ENCODE data around the gene LLGL1. TPM values are rescaled to one million over a fixed set of nuclear protein-coding genes. Genes with fewer than 3 reads are reported as not detected.

The LLGL1 gene
- polyA plus RNA-seq, 4 donors = 2.5 to 15.6 (median 6.2) TPM

- Histone ChIP-seq H3K4me1 (ENCODE audit: control insufficient read depth in 3 of 3, insufficient read depth in 2 of 3, low read depth in 1 of 3, low read length in 2 of 3) (no peaks in the 10 kb centered on the region), H3K9me3 (ENCODE audit: control insufficient read depth in 2 of 2, insufficient read depth in 1 of 2, low read depth in 1 of 2, low read length in 1 of 2) (no peaks in the 10 kb centered on the region), H3K27ac (ENCODE audit: low read depth in 1 of 3, low read length in 2 of 3) (no peak overlapping the region), H3K4me3 (ENCODE audit: low read depth in 1 of 3, low read length in 3 of 3) (no peak overlapping the region), H3K36me3 (ENCODE audit: control insufficient read depth in 3 of 3, insufficient read depth in 2 of 3, low read depth in 1 of 3, low read length in 3 of 3) (peaks cover 34 to 81% (median 37%) of the 10 kb centered on the region in 3 donors), H3K27me3 (ENCODE audit: control insufficient read depth in 3 of 3, insufficient read depth in 3 of 3, low read length in 3 of 3) (no peaks in the 10 kb centered on the region)
- no peak for FAIRE-seq
- DNase-seq = no peak
- WGBS, 3 donors = 59 to 70% (median 59%) methylated on average over 5 of the region's 5 CpGs
These were observed 55.4 kb downstream of the LLGL1 start for GRCh38 chr17:18280766-18281371.

- Histone ChIP-seq H3K27me3 (ENCODE audit: control insufficient read depth in 3 of 3, insufficient read depth in 3 of 3, low read length in 3 of 3) (no peaks in the 10 kb centered on the region), H3K27ac (ENCODE audit: low read depth in 1 of 3, low read length in 2 of 3) (no peak overlapping the region), H3K4me3 (ENCODE audit: low read depth in 1 of 3, low read length in 3 of 3) (no peak overlapping the region), H3K36me3 (ENCODE audit: control insufficient read depth in 3 of 3, insufficient read depth in 2 of 3, low read depth in 1 of 3, low read length in 3 of 3) (peaks cover 34 to 77% (median 34%) of the 10 kb centered on the region in 3 donors), H3K9me3 (ENCODE audit: control insufficient read depth in 2 of 2, insufficient read depth in 1 of 2, low read depth in 1 of 2, low read length in 1 of 2) (no peaks in the 10 kb centered on the region), H3K4me1 (ENCODE audit: control insufficient read depth in 3 of 3, insufficient read depth in 2 of 3, low read depth in 1 of 3, low read length in 2 of 3) (no peaks in the 10 kb centered on the region)
- DNase-seq = no peak
- WGBS, 3 donors = 94 to 96% (median 96%) methylated on average over 6 of the region's 6 CpGs
- no peak for FAIRE-seq
These were observed 56.4 kb downstream of the LLGL1 start for GRCh38 chr17:18281788-18282187.

- Histone ChIP-seq H3K27ac (ENCODE audit: low read depth in 1 of 3, low read length in 2 of 3) (no peak overlapping the region), H3K4me1 (ENCODE audit: control insufficient read depth in 3 of 3, insufficient read depth in 2 of 3, low read depth in 1 of 3, low read length in 2 of 3) (no peaks in the 10 kb centered on the region), H3K4me3 (ENCODE audit: low read depth in 1 of 3, low read length in 3 of 3) (no peak overlapping the region), H3K27me3 (ENCODE audit: control insufficient read depth in 3 of 3, insufficient read depth in 3 of 3, low read length in 3 of 3) (no peaks in the 10 kb centered on the region), H3K36me3 (ENCODE audit: control insufficient read depth in 3 of 3, insufficient read depth in 2 of 3, low read depth in 1 of 3, low read length in 3 of 3) (peaks cover 27 to 74% (median 30%) of the 10 kb centered on the region in 3 donors), H3K9me3 (ENCODE audit: control insufficient read depth in 2 of 2, insufficient read depth in 1 of 2, low read depth in 1 of 2, low read length in 1 of 2) (no peaks in the 10 kb centered on the region)
- FAIRE-seq = no peak
- no peak for DNase-seq
- WGBS, 3 donors = 96 to 98% (median 97%) methylated on average over 11 of the region's 11 CpGs
These were observed 59.9 kb downstream of the LLGL1 start for GRCh38 chr17:18285296-18285695.

- H3K27ac ChIP-seq (ENCODE audit: low read depth in 1 of 3, low read length in 2 of 3) = no peak overlapping the region
- no peak for DNase-seq
- 94 to 95% (median 94%) methylated on average over 15 of the region's 15 CpGs for WGBS, 3 donors
- H3K4me1 ChIP-seq (ENCODE audit: control insufficient read depth in 3 of 3, insufficient read depth in 2 of 3, low read depth in 1 of 3, low read length in 2 of 3) = no peaks in the 10 kb centered on the region
- no peaks in the 10 kb centered on the region for H3K9me3 ChIP-seq (ENCODE audit: control insufficient read depth in 2 of 2, insufficient read depth in 1 of 2, low read depth in 1 of 2, low read length in 1 of 2)
- no peaks in the 10 kb centered on the region for H3K27me3 ChIP-seq (ENCODE audit: control insufficient read depth in 3 of 3, insufficient read depth in 3 of 3, low read length in 3 of 3)
- H3K4me3 ChIP-seq (ENCODE audit: low read depth in 1 of 3, low read length in 3 of 3) = no peak overlapping the region
- no peak for FAIRE-seq
- H3K36me3 ChIP-seq (ENCODE audit: control insufficient read depth in 3 of 3, insufficient read depth in 2 of 3, low read depth in 1 of 3, low read length in 3 of 3) = peaks cover 17 to 78% (median 21%) of the 10 kb centered on the region in 3 donors
These were observed 66.5 kb downstream of the LLGL1 start for GRCh38 chr17:18291718-18292540.

Other genes with a start within 250 kb of the LLGL1 start
- 10 to 100 TPM; 20.5 to 26.4 (median 22.0) TPM for gene ATPAF2, start 186.5 kb upstream of the LLGL1 start, polyA plus RNA-seq
- gene GID4, start 186.2 kb upstream of the LLGL1 start, polyA plus RNA-seq = 1 to 10 TPM; 2.5 to 9.7 (median 4.1) TPM
- gene DRG2, start 137.7 kb upstream of the LLGL1 start, polyA plus RNA-seq = 10 to 100 TPM; 34.8 to 48.6 (median 41.3) TPM
- 1 to 10 TPM in 2 of 4 donors, under 1 TPM in 2; 0.22 to 2.7 (median 1.6) TPM for gene MYO15A, start 116.9 kb upstream of the LLGL1 start, polyA plus RNA-seq
- 10 to 100 TPM; 36.2 to 60.1 (median 40.6) TPM for gene ALKBH5, start 41.8 kb upstream of the LLGL1 start, polyA plus RNA-seq
- 100 to 1,000 TPM; 152 to 360 (median 210) TPM for gene FLII, start 33.1 kb downstream of the LLGL1 start, polyA plus RNA-seq
- 10 to 100 TPM in 1 of 4 donors, 1 to 10 TPM in 3; 4.9 to 13.4 (median 7.0) TPM for gene MIEF2, start 35.0 kb downstream of the LLGL1 start, polyA plus RNA-seq
- gene TOP3A, start 89.4 kb downstream of the LLGL1 start, polyA plus RNA-seq = 10 to 100 TPM in 3 of 4 donors, 1 to 10 TPM in 1; 8.1 to 23.8 (median 15.5) TPM
- gene SMCR8, start 89.7 kb downstream of the LLGL1 start, polyA plus RNA-seq = 10 to 100 TPM in 1 of 4 donors, 1 to 10 TPM in 3; 3.4 to 20.4 (median 6.6) TPM
- gene SHMT1, start 137.9 kb downstream of the LLGL1 start, polyA plus RNA-seq = 100 to 1,000 TPM in 1 of 4 donors, 10 to 100 TPM in 3; 19.2 to 202 (median 75.4) TPM
- under 1 TPM in 2 of 4 donors, not detected in 2; 0.54 to 0.67 TPM for gene EVPLL, start 152.1 kb downstream of the LLGL1 start, polyA plus RNA-seq

All from small intestine (tissue), 7 donors.